ENCODE measurements around the gene KIF5C. TPM values are rescaled to one million over a fixed set of nuclear protein-coding genes. Genes with fewer than 3 reads are reported as not detected.

KIF5C gene
- total RNA-seq, 4 donors from 2014 or later: 0.77 to 11.0 (median 1.9) TPM

DNA sequence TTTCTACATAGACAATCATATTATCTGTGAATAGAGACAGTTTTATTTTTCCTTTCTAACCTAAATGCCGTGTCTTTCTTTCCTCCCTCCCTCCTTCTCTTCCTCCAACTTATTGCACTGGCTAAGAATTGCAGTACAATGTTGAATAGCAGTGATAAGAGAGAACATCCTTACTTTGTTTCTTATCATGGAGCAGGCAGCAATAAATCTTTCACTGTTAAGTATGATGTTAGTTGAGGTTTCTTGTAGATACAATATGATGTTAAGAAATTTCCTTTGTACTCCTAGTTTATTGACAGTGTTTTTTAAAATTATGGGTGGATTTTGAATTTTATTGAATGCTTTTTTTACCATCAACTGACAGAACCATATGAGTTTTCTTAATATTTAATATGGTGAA, 169.5 kb downstream of the KIF5C start:
- H3K4me1 ChIP-seq: no peaks in the 10 kb centered on the region
- H3K27me3 ChIP-seq: no peaks in the 10 kb centered on the region
- DNase-seq: no peak
- peaks cover 3% of the 10 kb centered on the region in 2 donors for H3K9me3 ChIP-seq
- H3K4me3 ChIP-seq: no peak overlapping the region
- no peaks in the 10 kb centered on the region for H3K36me3 ChIP-seq
- H3K27ac ChIP-seq: no peak overlapping the region
- intact Hi-C loops (cut with DNase I; ENCODE audit: low total_unique reads): no loop called here
- no peak for TF ChIP-seq POLR2A (IDR thresholded peaks at IDR 0.05)
- no peak for TF ChIP-seq CTCF (IDR thresholded peaks at IDR 0.05)

DNA sequence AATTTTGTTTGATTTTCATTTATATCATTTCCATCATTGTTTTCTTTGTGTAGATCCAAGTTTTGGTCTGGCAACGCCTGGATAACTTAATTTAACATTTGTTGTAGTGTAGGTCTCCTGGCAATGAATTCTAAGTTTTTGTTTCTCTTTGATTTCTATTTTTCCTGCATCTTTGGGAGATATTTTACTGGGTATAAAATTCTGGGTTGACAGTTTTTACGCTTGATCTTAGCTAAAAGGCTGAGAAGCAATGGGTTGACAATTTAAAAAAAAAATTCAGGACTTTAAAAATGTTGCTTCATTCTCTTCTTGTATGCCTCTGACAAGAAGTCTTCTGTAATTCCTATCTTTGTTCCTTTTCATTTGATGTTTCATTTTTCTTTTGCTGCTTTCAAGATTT, 172.1 kb downstream of the KIF5C start:
- DNase-seq: no peak
- no peak overlapping the region for H3K27ac ChIP-seq
- H3K27me3 ChIP-seq: no peaks in the 10 kb centered on the region
- intact Hi-C loops (cut with DNase I; ENCODE audit: low total_unique reads): no loop called here
- peaks cover 3% of the 10 kb centered on the region in 2 donors for H3K9me3 ChIP-seq
- H3K4me3 ChIP-seq: no peak overlapping the region
- H3K4me1 ChIP-seq: no peaks in the 10 kb centered on the region
- H3K36me3 ChIP-seq: no peaks in the 10 kb centered on the region
- TF ChIP-seq CTCF (IDR thresholded peaks at IDR 0.05) (no peak), POLR2A (IDR thresholded peaks at IDR 0.05) (no peak)

DNA sequence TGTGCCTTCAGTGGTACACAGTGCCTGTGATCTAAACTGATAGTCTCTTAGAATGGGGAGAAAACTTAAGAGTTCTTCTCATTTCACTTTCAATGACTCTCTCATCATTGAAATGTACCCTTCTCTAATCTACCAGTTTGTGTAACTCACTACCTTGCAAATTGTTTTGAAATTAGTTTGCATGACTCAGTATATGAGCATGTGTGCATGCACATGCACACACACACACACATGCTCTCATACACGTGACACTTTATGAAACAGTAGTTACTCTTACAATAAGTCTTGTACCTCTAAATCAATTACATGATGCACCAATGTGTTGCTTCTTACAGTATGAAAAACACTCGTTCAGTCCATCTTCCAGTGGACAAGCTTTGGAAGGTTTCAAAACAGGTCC, 174.1 kb downstream of the KIF5C start:
- TF ChIP-seq POLR2A (IDR thresholded peaks at IDR 0.05) (no peak), CTCF (IDR thresholded peaks at IDR 0.05) (no peak)
- H3K9me3 ChIP-seq: peaks cover 3% of the 10 kb centered on the region in 2 donors
- H3K27ac ChIP-seq: no peak overlapping the region
- no peaks in the 10 kb centered on the region for H3K27me3 ChIP-seq
- no peak overlapping the region for H3K4me3 ChIP-seq
- DNase-seq: no peak
- no peaks in the 10 kb centered on the region for H3K4me1 ChIP-seq
- H3K36me3 ChIP-seq: no peaks in the 10 kb centered on the region
- intact Hi-C loops (cut with DNase I; ENCODE audit: low total_unique reads): no loop called here

- DNase-seq: no peak
- intact Hi-C loops (cut with DNase I; ENCODE audit: low total_unique reads): no loop called here
- no peak for TF ChIP-seq POLR2A (IDR thresholded peaks at IDR 0.05)
- TF ChIP-seq CTCF (IDR thresholded peaks at IDR 0.05): no peak
- no peaks in the 10 kb centered on the region for H3K36me3 ChIP-seq
- no peaks in the 10 kb centered on the region for H3K4me1 ChIP-seq
- no peak overlapping the region for H3K4me3 ChIP-seq
- H3K27ac ChIP-seq: no peak overlapping the region
- H3K27me3 ChIP-seq: no peaks in the 10 kb centered on the region
- peaks cover 3% of the 10 kb centered on the region in 2 donors for H3K9me3 ChIP-seq
These were observed 175.2 kb downstream of the KIF5C start for GRCh38 chr2:149050188-149050587.

DNA sequence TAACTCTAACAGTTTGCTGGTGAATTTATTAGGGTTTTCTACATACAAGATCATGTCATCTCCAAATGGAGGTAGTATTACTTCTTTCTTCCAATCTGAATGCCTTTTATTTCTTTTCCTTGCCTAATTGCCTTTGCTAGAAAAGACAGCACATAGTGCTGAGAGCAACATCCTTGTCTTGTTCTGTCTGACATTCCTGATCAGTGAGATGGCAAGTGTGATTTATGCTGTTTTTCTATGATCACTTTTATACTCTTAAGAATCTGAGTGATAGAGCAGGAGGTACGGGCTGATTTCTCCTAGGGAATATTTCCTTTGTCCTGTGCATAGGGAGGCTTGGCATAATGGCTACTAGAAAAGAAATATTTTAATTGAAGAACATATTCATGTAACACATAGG, 180.7 kb downstream of the KIF5C start:
- no peaks in the 10 kb centered on the region for H3K9me3 ChIP-seq
- H3K27ac ChIP-seq: no peak overlapping the region
- H3K27me3 ChIP-seq: no peaks in the 10 kb centered on the region
- H3K36me3 ChIP-seq: no peaks in the 10 kb centered on the region
- H3K4me1 ChIP-seq: no peaks in the 10 kb centered on the region
- DNase-seq: no peak
- intact Hi-C loops (cut with DNase I; ENCODE audit: low total_unique reads): no loop called here
- no peak for TF ChIP-seq CTCF (IDR thresholded peaks at IDR 0.05)
- TF ChIP-seq POLR2A (IDR thresholded peaks at IDR 0.05): no peak
- H3K4me3 ChIP-seq: no peak overlapping the region
